SK-N-SH treated with all-trans-retinoic acid at 6 μM for 48 hours (cell line): ENCODE results near the gene TGFB2.

Experiments used
- ATAC-seq: fragments of 200-7000 bp; cut with Tn5 transposase; 3 replicates; pipeline ENCODE4 v1.9.1; 2020; ENCODE audit warnings: mild to moderate bottlenecking, moderate library complexity
- ARNTL ChIP-seq: fragments of 450-650 bp; formaldehyde crosslinking; IDR thresholded peaks from 2 replicates; pipeline ENCODE4 v1.5.0; 2020; ENCODE audit warnings: low read depth, mild to moderate bottlenecking, moderate library complexity, borderline replicate concordance
- BACH2 ChIP-seq: fragments of 250-450 bp; sonication (Bioruptor Pico); IDR thresholded peaks from 2 replicates; pipeline ENCODE4 v1.9.0; 2021; ENCODE audit warnings: mild to moderate bottlenecking, borderline replicate concordance
- CREB5 ChIP-seq: fragments of 250-450 bp; sonication (Bioruptor Pico); IDR thresholded peaks from 2 replicates; pipeline ENCODE4 v1.5.1; 2020; ENCODE audit warnings: low read depth, mild to moderate bottlenecking, moderate library complexity
- CSRNP3 ChIP-seq: fragments of 250-450 bp; sonication (Bioruptor Pico); IDR thresholded peaks from 2 replicates; pipeline ENCODE4 v1.5.1; 2021; ENCODE audit warnings: mild to moderate bottlenecking, moderate library complexity
- ESRRG ChIP-seq: fragments of 250-450 bp; sonication (Bioruptor Pico); IDR thresholded peaks from 2 replicates; pipeline ENCODE4 v1.6.1; 2021; ENCODE audit warnings: mild to moderate bottlenecking
- GLIS3 ChIP-seq: fragments of 250-450 bp; sonication (Bioruptor Pico); IDR thresholded peaks from 2 replicates; pipeline ENCODE4 v1.5.0; 2020; ENCODE audit warnings: mild to moderate bottlenecking, moderate library complexity
- ISL1 ChIP-seq: fragments of 250-450 bp; sonication (Bioruptor Pico); IDR thresholded peaks from 2 replicates; pipeline ENCODE4 v2.1.2; 2022; ENCODE audit warnings: mild to moderate bottlenecking, moderate library complexity
- OSR1 ChIP-seq: fragments of 250-450 bp; sonication (Bioruptor Pico); IDR thresholded peaks from 2 replicates; pipeline ENCODE4 v1.8.0; 2022; ENCODE audit warnings: moderate library complexity, mild to moderate bottlenecking, inconsistent platforms
- RARB ChIP-seq: fragments of 250-450 bp; sonication (Bioruptor Pico); IDR thresholded peaks from 2 replicates; pipeline ENCODE4 v1.8.0; 2021; ENCODE audit warnings: mild to moderate bottlenecking, moderate library complexity
- SNAI2 ChIP-seq: fragments of 250-450 bp; sonication (Bioruptor Pico); IDR thresholded peaks from 2 replicates; pipeline ENCODE4 v1.5.0; 2020; ENCODE audit warnings: mild to moderate bottlenecking, moderate library complexity
- TCF4 ChIP-seq: fragments of 250-450 bp; sonication (Bioruptor Pico); IDR thresholded peaks from 2 replicates; pipeline ENCODE4 v1.8.0; 2021; ENCODE audit warnings: mild to moderate bottlenecking, moderate library complexity, borderline replicate concordance
- TOX ChIP-seq: fragments of 250-450 bp; sonication (Bioruptor Pico); IDR thresholded peaks from 2 replicates; pipeline ENCODE4 v1.8.0; 2021; ENCODE audit warnings: mild to moderate bottlenecking, moderate library complexity, borderline replicate concordance
- ZC3H10 ChIP-seq: fragments of 250-450 bp; sonication (Bioruptor Pico); IDR thresholded peaks from 2 replicates; pipeline ENCODE4 v1.5.1; 2021; ENCODE audit warnings: mild to moderate bottlenecking, moderate library complexity
- ZFP3 ChIP-seq: fragments of 250-450 bp; sonication (Bioruptor Pico); IDR thresholded peaks from 2 replicates; pipeline ENCODE4 v1.5.0; 2020; ENCODE audit warnings: mild to moderate bottlenecking, moderate library complexity
- ZNF8 ChIP-seq: fragments of 450-650 bp; formaldehyde crosslinking; IDR thresholded peaks from 2 replicates; pipeline ENCODE4 v1.5.0; 2020; ENCODE audit warnings: mild to moderate bottlenecking, moderate library complexity
- TF ChIP-seq, protein P1 (sequence below): fragments of 250-450 bp; sonication (Bioruptor Pico); IDR thresholded peaks from 2 replicates; pipeline ENCODE4 v1.5.0; 2020; ENCODE audit warnings: mild to moderate bottlenecking, moderate library complexity
- TF ChIP-seq, protein P2 (sequence below): fragments of 250-450 bp; sonication (Bioruptor Pico); IDR thresholded peaks from 2 replicates; pipeline ENCODE4 v1.8.0; 2020; ENCODE audit warnings: mild to moderate bottlenecking, moderate library complexity, borderline replicate concordance

The TGFB2 gene

GRCh38 chr1:218336328-218336727 is 8.8 kb upstream of the TGFB2 start:
- no peak for ATAC-seq
- TF ChIP-seq BACH2 (CRISPR knock-in tag), result no peak

DNA sequence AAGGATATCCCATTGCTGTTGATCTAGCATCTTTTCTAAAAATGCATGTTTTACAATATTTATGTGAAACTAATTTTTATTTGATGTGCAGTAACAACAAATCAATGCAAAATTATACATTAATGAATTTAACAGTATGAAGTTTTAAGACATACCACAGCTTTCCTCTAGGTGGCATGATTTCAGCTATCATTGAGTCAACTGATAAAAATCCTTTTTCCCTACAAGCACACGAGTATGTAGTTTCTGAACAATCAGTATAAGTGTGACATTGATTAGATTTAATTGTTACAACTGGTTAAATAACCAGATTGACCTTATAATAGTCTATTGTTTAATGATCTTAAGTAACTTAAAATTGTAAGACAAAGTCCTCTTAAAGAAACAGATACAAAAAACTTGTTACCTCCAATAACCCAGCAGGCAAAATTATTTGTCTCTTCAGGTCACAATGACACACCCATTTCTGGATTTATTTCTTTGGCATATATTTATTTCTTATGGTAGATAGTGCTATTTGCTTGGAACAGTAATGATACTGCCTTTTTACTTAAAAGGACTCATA is 5.8 kb upstream of the TGFB2 start:
- ATAC-seq, result peak; percentile 75
- TF ChIP-seq RARB (CRISPR knock-in tag), result no peak
- TF ChIP-seq, protein P1, sequence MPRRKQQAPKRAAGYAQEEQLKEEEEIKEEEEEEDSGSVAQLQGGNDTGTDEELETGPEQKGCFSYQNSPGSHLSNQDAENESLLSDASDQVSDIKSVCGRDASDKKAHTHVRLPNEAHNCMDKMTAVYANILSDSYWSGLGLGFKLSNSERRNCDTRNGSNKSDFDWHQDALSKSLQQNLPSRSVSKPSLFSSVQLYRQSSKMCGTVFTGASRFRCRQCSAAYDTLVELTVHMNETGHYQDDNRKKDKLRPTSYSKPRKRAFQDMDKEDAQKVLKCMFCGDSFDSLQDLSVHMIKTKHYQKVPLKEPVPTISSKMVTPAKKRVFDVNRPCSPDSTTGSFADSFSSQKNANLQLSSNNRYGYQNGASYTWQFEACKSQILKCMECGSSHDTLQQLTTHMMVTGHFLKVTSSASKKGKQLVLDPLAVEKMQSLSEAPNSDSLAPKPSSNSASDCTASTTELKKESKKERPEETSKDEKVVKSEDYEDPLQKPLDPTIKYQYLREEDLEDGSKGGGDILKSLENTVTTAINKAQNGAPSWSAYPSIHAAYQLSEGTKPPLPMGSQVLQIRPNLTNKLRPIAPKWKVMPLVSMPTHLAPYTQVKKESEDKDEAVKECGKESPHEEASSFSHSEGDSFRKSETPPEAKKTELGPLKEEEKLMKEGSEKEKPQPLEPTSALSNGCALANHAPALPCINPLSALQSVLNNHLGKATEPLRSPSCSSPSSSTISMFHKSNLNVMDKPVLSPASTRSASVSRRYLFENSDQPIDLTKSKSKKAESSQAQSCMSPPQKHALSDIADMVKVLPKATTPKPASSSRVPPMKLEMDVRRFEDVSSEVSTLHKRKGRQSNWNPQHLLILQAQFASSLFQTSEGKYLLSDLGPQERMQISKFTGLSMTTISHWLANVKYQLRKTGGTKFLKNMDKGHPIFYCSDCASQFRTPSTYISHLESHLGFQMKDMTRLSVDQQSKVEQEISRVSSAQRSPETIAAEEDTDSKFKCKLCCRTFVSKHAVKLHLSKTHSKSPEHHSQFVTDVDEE (CRISPR knock-in tag), result no peak
- TF ChIP-seq ZC3H10 (CRISPR knock-in tag), result no peak
- TF ChIP-seq ESRRG (CRISPR knock-in tag), result no peak
- no peak for TF ChIP-seq TOX
- no peak for TF ChIP-seq GLIS3
- TF ChIP-seq, protein P2, sequence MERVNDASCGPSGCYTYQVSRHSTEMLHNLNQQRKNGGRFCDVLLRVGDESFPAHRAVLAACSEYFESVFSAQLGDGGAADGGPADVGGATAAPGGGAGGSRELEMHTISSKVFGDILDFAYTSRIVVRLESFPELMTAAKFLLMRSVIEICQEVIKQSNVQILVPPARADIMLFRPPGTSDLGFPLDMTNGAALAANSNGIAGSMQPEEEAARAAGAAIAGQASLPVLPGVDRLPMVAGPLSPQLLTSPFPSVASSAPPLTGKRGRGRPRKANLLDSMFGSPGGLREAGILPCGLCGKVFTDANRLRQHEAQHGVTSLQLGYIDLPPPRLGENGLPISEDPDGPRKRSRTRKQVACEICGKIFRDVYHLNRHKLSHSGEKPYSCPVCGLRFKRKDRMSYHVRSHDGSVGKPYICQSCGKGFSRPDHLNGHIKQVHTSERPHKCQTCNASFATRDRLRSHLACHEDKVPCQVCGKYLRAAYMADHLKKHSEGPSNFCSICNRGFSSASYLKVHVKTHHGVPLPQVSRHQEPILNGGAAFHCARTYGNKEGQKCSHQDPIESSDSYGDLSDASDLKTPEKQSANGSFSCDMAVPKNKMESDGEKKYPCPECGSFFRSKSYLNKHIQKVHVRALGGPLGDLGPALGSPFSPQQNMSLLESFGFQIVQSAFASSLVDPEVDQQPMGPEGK (CRISPR knock-in tag), result no peak
- no peak for TF ChIP-seq ZNF8 (CRISPR knock-in tag)
- TF ChIP-seq BACH2 (CRISPR knock-in tag), result no peak

- ATAC-seq, result no peak
- TF ChIP-seq ISL1 (CRISPR knock-in tag), result peak; percentile 52
- no peak for TF ChIP-seq OSR1
- TF ChIP-seq, protein P1 (CRISPR knock-in tag), result no peak
- no peak for TF ChIP-seq ARNTL (CRISPR knock-in tag)
- TF ChIP-seq GLIS3, result no peak
- no peak for TF ChIP-seq ZNF8 (CRISPR knock-in tag)
- no peak for TF ChIP-seq ZFP3
- no peak; the same call in 1 of the 2 replicates for TF ChIP-seq TCF4 (CRISPR knock-in tag)
- 0 out of 2 replicates have a peak, but pooled peaks have one; percentile 8 for TF ChIP-seq ZC3H10 (CRISPR knock-in tag)
- no peak for TF ChIP-seq BACH2 (CRISPR knock-in tag)
- TF ChIP-seq CREB5 (CRISPR knock-in tag), result no peak
- no peak for TF ChIP-seq ESRRG (CRISPR knock-in tag)
- TF ChIP-seq CSRNP3 (CRISPR knock-in tag), result no peak
- TF ChIP-seq, all 23 proteins: peak for 2
Observed at GRCh38 chr1:218341325-218341724, 3.8 kb upstream of the TGFB2 start.

GRCh38 chr1:218342091-218342490 is 3.0 kb upstream of the TGFB2 start:
- no peak for ATAC-seq
- TF ChIP-seq SNAI2 (CRISPR knock-in tag) (no peak), CREB5 (CRISPR knock-in tag) (no peak), ISL1 (CRISPR knock-in tag) (no peak)
- TF ChIP-seq, protein P2 (CRISPR knock-in tag), result no peak
- TF ChIP-seq, protein P1 (CRISPR knock-in tag), result no peak
